Colon (tissue), 2 donors: ENCODE results near the gene CLINT1.

Experiments used
- FAIRE-seq: peaks from 2 replicates; lab custom pipeline; 2012; peaks lifted over from hg19 to GRCh38; lab: Jason Lieb, UNC
- donor health status: control.
- donor health status: control.

CLINT1 gene

GRCh38 chr5:157820593-157821252 lies 38.2 kb downstream of the CLINT1 start:
- FAIRE-seq: peak; percentile 14

GRCh38 chr5:157819502-157820115 lies 39.3 kb downstream of the CLINT1 start:
- no peak for FAIRE-seq

- FAIRE-seq: no peak
Observed at GRCh38 chr5:157818368-157818767, 40.6 kb downstream of the CLINT1 start.

GRCh38 chr5:157817928-157818327 lies 41.0 kb downstream of the CLINT1 start:
- no peak for FAIRE-seq

GRCh38 chr5:157817387-157817702 lies 41.6 kb downstream of the CLINT1 start:
- FAIRE-seq: no peak

GRCh38 chr5:157816682-157817386 lies 42.1 kb downstream of the CLINT1 start:
- FAIRE-seq: peak; percentile 88

GRCh38 chr5:157812086-157812485 lies 46.9 kb downstream of the CLINT1 start:
- FAIRE-seq: no peak

- FAIRE-seq: no peak
Observed at GRCh38 chr5:157808043-157808442, 50.9 kb downstream of the CLINT1 start.

GRCh38 chr5:157802736-157803135 lies 56.2 kb downstream of the CLINT1 start:
- no peak for FAIRE-seq

GRCh38 chr5:157800137-157800536 lies 58.8 kb downstream of the CLINT1 start:
- no peak for FAIRE-seq

- no peak for FAIRE-seq
Observed at GRCh38 chr5:157799578-157799977, 59.4 kb downstream of the CLINT1 start.

GRCh38 chr5:157793301-157793700 lies 65.6 kb downstream of the CLINT1 start:
- no peak for FAIRE-seq

- no peak for FAIRE-seq
Observed at GRCh38 chr5:157785801-157786200, 73.1 kb downstream of the CLINT1 start.

GRCh38 chr5:157779221-157779620 lies 79.7 kb downstream of the CLINT1 start:
- FAIRE-seq: no peak

GRCh38 chr5:157778121-157778805 lies 80.7 kb downstream of the CLINT1 start:
- FAIRE-seq: no peak

- FAIRE-seq: no peak
Observed at GRCh38 chr5:157772127-157772526, 86.8 kb downstream of the CLINT1 start.

GRCh38 chr5:157770665-157771064 lies 88.3 kb downstream of the CLINT1 start:
- FAIRE-seq: no peak

- FAIRE-seq: no peak
Observed at GRCh38 chr5:157767689-157768088, 91.3 kb downstream of the CLINT1 start.

- FAIRE-seq: no peak
Observed at GRCh38 chr5:157766902-157767301, 92.0 kb downstream of the CLINT1 start.

GRCh38 chr5:157766442-157766841 lies 92.5 kb downstream of the CLINT1 start:
- FAIRE-seq: no peak

GRCh38 chr5:157764531-157764930 lies 94.4 kb downstream of the CLINT1 start:
- FAIRE-seq: no peak

- FAIRE-seq: no peak
Observed at GRCh38 chr5:157761690-157762621, 97.0 kb downstream of the CLINT1 start.
